ENCODE measurements around the gene SGK1. TPM values are rescaled to one million over a fixed set of nuclear protein-coding genes. Genes with fewer than 3 reads are reported as not detected.

SGK1 gene
- total and polyA plus RNA-seq, 12 donors = 86.0 to 685 (median 192) TPM

- no peaks in the 10 kb centered on the region for H3K27me3 ChIP-seq
- intact Hi-C loops (cut with DNase I) = loop anchor here (5.0 to 10.0 kb wide), 4 partner anchors 71 to 466 kb away; no protein-coding TSS in a partner anchor
- WGBS, 4 donors = 20 to 60% (median 31%) methylated on average over 6 to 35 of the region's 35 CpGs
- H3K4me3 ChIP-seq = peak overlapping the region in 2 of 4 donors; percentile 61 to 94
- peak; percentile 52 to 81 (median 67) for DNase-seq
- H3K4me1 ChIP-seq (replicated peaks in 1 of 2) = peaks cover 8 to 45% of the 10 kb centered on the region in 2 donors
- TF ChIP-seq, protein P1, sequence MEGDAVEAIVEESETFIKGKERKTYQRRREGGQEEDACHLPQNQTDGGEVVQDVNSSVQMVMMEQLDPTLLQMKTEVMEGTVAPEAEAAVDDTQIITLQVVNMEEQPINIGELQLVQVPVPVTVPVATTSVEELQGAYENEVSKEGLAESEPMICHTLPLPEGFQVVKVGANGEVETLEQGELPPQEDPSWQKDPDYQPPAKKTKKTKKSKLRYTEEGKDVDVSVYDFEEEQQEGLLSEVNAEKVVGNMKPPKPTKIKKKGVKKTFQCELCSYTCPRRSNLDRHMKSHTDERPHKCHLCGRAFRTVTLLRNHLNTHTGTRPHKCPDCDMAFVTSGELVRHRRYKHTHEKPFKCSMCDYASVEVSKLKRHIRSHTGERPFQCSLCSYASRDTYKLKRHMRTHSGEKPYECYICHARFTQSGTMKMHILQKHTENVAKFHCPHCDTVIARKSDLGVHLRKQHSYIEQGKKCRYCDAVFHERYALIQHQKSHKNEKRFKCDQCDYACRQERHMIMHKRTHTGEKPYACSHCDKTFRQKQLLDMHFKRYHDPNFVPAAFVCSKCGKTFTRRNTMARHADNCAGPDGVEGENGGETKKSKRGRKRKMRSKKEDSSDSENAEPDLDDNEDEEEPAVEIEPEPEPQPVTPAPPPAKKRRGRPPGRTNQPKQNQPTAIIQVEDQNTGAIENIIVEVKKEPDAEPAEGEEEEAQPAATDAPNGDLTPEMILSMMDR (IDR thresholded peaks at IDR 0.05) = no peak
- TF ChIP-seq POLR2A (IDR thresholded peaks at IDR 0.05) = peak in 1 of 2 donors; percentile 52
- peaks cover 0 to 22% of the 10 kb centered on the region in 2 donors for H3K36me3 ChIP-seq (replicated peaks in 1 of 2)
- peak overlapping the region; percentile 94 to 100 (median 98) for H3K27ac ChIP-seq
- H3K9me3 ChIP-seq (replicated peaks in 1 of 3) = no peaks in the 10 kb centered on the region
These were observed 141.5 kb downstream of the SGK1 start for GRCh38 chr6:134176264-134176975.

- peaks cover 0 to 29% of the 10 kb centered on the region in 2 donors for H3K36me3 ChIP-seq (replicated peaks in 1 of 2)
- intact Hi-C loops (cut with DNase I) = loop anchor here (5.0 to 10.0 kb wide), 4 partner anchors 72 to 467 kb away; no protein-coding TSS in a partner anchor
- TF ChIP-seq, protein P1 (IDR thresholded peaks at IDR 0.05) = no peak
- TF ChIP-seq POLR2A (IDR thresholded peaks at IDR 0.05) = no peak
- peak overlapping the region; percentile 94 to 100 (median 98) for H3K27ac ChIP-seq
- H3K27me3 ChIP-seq = no peaks in the 10 kb centered on the region
- peak; percentile 72 to 89 (median 82) for DNase-seq
- H3K4me1 ChIP-seq (replicated peaks in 1 of 2) = peaks cover 16 to 52% of the 10 kb centered on the region in 2 donors
- WGBS, 4 donors = 1 to 2% (median 1%) methylated on average over 21 to 44 of the region's 44 CpGs
- H3K9me3 ChIP-seq (replicated peaks in 1 of 3) = no peaks in the 10 kb centered on the region
- H3K4me3 ChIP-seq = peak overlapping the region in 3 of 4 donors; percentile 61 to 94 (median 64)
These were observed 142.2 kb downstream of the SGK1 start for GRCh38 chr6:134175532-134176263.

- no peaks in the 10 kb centered on the region for H3K27me3 ChIP-seq
- peak; percentile 92 to 97 (median 96) for DNase-seq
- peaks cover 19 to 60% of the 10 kb centered on the region in 2 donors for H3K4me1 ChIP-seq (replicated peaks in 1 of 2)
- H3K36me3 ChIP-seq (replicated peaks in 1 of 2) = peaks cover 0 to 37% of the 10 kb centered on the region in 2 donors
- H3K4me3 ChIP-seq = peak overlapping the region; percentile 28 to 94 (median 62)
- peak; percentile 97 to 100 for TF ChIP-seq POLR2A (IDR thresholded peaks at IDR 0.05)
- TF ChIP-seq, protein P1 (IDR thresholded peaks at IDR 0.05) = peak in 1 of 6 experiments; percentile 16
- intact Hi-C loops (cut with DNase I) = loop anchor here (5.0 to 10.0 kb wide), 4 partner anchors 72 to 467 kb away; no protein-coding TSS in a partner anchor
- H3K27ac ChIP-seq = peak overlapping the region; percentile 94 to 100 (median 98)
- no peaks in the 10 kb centered on the region for H3K9me3 ChIP-seq (replicated peaks in 1 of 3)
- WGBS, 4 donors = 0% methylated on average over 3 to 100 of the region's 100 CpGs
These were observed 143.0 kb downstream of the SGK1 start for GRCh38 chr6:134174672-134175531.
